KOPT-K1 (cell line): ENCODE data around the gene SLC8A2.
A peak's percentile ranks its signal among the peaks of the same experiment; 100 is the strongest.

Experiments used
- H3K27ac ChIP-seq: fragments of 200-600 bp; sonication (generic); 2 replicates; pipeline ENCODE4 v1.5.1; 2016; ENCODE audit warnings: antibody characterized with exemption, mild to moderate bottlenecking, low read depth, low read length; ENCODE audit not compliant: poor library complexity, severe bottlenecking
- H3K36me3 ChIP-seq: fragments of 200-600 bp; sonication (generic); 2 replicates; pipeline ENCODE4 v1.5.1; 2017; ENCODE audit warnings: antibody characterized with exemption, mild to moderate bottlenecking, low read length, moderate library complexity; ENCODE audit not compliant: insufficient read depth
- H3K9me3 ChIP-seq: fragments of 200-600 bp; sonication (generic); 2 replicates; pipeline ENCODE4 v1.5.1; 2017; ENCODE audit warnings: antibody characterized with exemption, low read length, mild to moderate bottlenecking; ENCODE audit not compliant: insufficient read depth, poor library complexity, severe bottlenecking

SLC8A2 gene

GRCh38 chr19:47471733-47472457 lies at the start of gene SLC8A2:
TSS of gene SLC8A2 (minus strand) at chr19:47471893. CDS start at chr19:47466403, 5,490 bp downstream.
- no peak within 1 kb of the TSS for H3K27ac ChIP-seq
- no peaks in the 10 kb centered on the region for H3K36me3 ChIP-seq
- no peaks in the 10 kb centered on the region for H3K9me3 ChIP-seq

GRCh38 chr19:47520839-47521238 lies 49.1 kb upstream of the SLC8A2 start:
- no peaks in the 10 kb centered on the region for H3K9me3 ChIP-seq

DNA sequence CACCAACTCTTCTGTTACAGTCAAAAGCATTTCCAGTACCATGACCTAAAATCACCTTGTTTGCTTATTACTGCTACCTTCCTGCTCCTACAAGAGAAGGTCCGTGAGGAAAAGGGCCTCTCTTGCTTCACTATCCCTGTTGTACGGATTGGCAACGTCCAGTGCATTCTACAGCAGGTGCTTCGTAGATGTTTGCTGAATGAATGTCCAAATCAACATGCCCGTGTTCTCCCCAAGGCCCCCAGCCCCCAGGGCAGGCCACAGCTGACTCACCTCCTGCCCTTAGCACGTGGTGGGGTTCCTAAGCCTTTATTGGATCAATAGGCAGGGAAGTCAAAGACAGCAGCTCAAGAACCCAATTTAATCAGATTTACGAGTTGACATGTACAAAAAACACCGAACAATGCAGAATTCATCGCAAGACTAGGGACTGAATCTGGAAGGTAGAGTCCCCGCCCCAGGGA lies 48.7 kb upstream of the SLC8A2 start:
- Histone ChIP-seq H3K9me3 (no peaks in the 10 kb centered on the region), H3K27ac (no peak overlapping the region), H3K36me3 (no peaks in the 10 kb centered on the region)

More at GRCh38 chr19:47520839-47521238, 49.1 kb upstream of the SLC8A2 start:
- H3K36me3 ChIP-seq: no peaks in the 10 kb centered on the region
- no peak overlapping the region for H3K27ac ChIP-seq

GRCh38 chr19:47518854-47519253 lies 47.2 kb upstream of the SLC8A2 start:
- Histone ChIP-seq H3K9me3 (no peaks in the 10 kb centered on the region), H3K36me3 (no peaks in the 10 kb centered on the region), H3K27ac (no peak overlapping the region)

DNA sequence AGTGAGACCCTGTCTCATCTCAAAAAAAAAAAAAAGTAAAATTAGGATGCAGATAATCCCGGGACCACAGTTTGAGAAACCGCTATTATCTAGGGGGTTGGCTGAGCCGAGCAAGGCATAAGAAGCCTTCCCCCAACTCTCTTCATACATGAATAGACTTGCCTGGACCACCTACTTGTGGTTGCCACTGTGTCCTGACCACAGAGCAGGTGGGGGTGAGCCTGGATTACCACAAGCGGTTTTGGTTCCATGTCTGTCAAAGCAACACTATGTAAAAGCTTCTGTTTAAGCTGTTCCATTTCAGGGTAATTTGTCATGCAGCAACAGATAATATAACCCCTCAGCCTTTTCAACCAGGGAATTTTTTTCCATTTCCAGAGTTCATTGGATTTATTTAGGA lies 46.4 kb upstream of the SLC8A2 start:
- Histone ChIP-seq H3K36me3 (no peaks in the 10 kb centered on the region), H3K27ac (no peak overlapping the region), H3K9me3 (no peaks in the 10 kb centered on the region)

DNA sequence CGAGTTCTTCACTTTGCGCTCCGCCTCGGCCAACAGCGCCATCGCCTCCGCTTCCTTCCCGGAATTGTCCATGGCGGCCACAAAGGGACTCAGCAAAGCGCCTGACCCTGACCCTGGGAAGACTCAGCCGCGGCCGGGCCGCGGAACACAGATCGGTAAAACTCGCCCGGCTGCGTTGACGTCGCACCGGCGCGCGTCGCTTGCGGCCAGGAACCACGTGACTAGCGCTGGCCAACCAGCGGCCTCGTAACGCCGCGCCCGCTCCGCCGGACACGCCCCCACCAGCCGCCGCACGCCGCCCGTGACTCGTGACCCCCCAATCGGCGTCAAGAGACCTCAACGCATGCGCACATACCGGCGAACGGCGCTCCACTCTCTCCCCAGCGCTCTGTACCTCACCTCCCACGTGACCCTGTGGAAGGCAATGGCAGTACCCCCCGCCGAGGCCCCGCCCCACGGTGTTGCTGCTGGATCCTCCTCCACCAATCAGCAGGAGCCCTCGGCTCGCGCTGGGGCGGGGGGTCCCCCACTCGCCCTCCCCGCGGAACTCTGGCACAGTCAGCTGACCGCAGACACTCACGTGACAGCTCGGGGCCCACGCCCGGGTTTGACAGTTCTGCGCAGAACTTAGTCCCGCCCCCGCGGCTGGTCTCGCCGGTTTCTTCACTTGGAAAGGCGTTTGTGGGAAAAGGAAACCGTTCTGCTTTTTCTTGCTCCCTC lies 43.3 kb upstream of the SLC8A2 start, which contains the start of gene NAPA:
NAPA (minus strand) TSS at position 195 of the 720 bp plus-strand sequence; CDS start at position 72, 123 bp downstream.
- peak within 1 kb of the TSS; percentile 84 for H3K27ac ChIP-seq
- H3K9me3 ChIP-seq: no peaks in the 10 kb centered on the region
- H3K36me3 ChIP-seq: peaks cover 6% of the 10 kb centered on the region; the same call in 1 of the 2 replicates

- no peaks in the 10 kb centered on the region for H3K9me3 ChIP-seq
- peak overlapping the region; percentile 84 for H3K27ac ChIP-seq
- peaks cover 6% of the 10 kb centered on the region; the same call in 1 of the 2 replicates for H3K36me3 ChIP-seq
Measured at GRCh38 chr19:47514151-47514868, 42.6 kb upstream of the SLC8A2 start.

DNA sequence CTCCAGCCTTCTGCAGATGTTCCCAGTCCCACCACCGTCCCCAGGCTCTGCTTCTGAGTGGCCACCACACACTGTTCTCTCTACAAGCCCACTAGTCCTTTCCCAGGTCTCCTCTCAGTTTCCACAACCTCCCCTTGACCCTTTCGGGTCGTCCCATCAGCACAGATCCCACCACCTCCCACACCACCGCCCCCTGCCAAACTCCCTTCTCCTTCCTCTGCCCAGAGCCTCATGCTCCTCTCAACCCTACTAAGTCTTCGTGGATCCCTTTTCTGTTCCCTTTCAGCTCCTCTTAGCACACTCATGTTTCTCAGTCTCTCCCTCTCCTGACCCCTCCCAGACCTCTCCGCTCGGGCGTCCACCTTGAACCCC lies 41.2 kb upstream of the SLC8A2 start:
- Histone ChIP-seq H3K27ac (no peak overlapping the region), H3K9me3 (no peaks in the 10 kb centered on the region), H3K36me3 (peaks cover 6% of the 10 kb centered on the region; the same call in 1 of the 2 replicates)

DNA sequence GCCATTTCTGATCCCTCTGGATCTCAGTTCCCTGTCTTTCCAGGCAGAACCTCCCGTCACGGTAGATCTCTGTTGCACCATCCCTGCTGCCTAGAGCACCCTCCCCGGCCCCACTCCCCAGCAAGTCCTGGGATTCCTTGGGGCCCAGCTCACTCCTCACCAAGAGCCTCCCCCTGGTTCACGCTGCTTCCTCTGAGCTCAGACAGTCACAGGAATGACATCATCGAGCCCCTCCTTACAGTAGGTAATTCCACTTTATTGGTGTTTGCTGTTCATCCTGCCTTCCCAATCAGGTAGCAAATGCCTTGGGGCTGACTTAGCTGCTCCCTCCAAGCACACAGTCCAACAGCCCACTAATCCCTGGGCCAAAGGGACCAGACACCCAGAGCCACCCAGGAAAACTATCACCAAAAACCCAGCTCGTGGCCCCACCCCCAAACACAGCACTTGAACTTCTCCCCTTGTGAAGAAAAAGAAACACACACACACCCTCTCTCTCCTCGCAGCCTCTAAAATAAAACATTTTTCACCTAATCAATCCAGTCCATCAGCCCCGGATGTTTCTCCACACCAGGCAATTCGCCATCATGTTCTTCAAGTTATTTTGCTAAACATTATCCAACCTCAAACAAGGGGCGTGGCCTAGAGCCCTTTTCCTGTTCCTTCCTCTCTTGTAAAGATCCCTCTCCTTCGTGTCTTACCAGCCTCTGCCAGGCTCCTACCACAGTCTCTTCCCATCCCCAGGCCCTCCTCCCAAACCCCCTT lies 40.7 kb upstream of the SLC8A2 start:
- Histone ChIP-seq H3K27ac (no peak overlapping the region), H3K36me3 (peaks cover 6% of the 10 kb centered on the region; the same call in 1 of the 2 replicates)

GRCh38 chr19:47511681-47512080 lies 40.0 kb upstream of the SLC8A2 start:
- Histone ChIP-seq H3K9me3 (no peaks in the 10 kb centered on the region), H3K36me3 (peaks cover 9% of the 10 kb centered on the region; the same call in 1 of the 2 replicates), H3K27ac (no peak overlapping the region)

More for the DNA sequence above, 40.7 kb upstream of the SLC8A2 start:
- H3K9me3 ChIP-seq: no peaks in the 10 kb centered on the region

- Histone ChIP-seq H3K9me3 (no peaks in the 10 kb centered on the region), H3K27ac (no peak overlapping the region), H3K36me3 (peaks cover 15% of the 10 kb centered on the region; the same call in 1 of the 2 replicates)
Measured at GRCh38 chr19:47511128-47511517, 39.4 kb upstream of the SLC8A2 start.

GRCh38 chr19:47510516-47511127 lies 38.9 kb upstream of the SLC8A2 start:
- no peak overlapping the region for H3K27ac ChIP-seq
- no peaks in the 10 kb centered on the region for H3K9me3 ChIP-seq
- H3K36me3 ChIP-seq: peaks cover 16% of the 10 kb centered on the region; the same call in 1 of the 2 replicates

DNA sequence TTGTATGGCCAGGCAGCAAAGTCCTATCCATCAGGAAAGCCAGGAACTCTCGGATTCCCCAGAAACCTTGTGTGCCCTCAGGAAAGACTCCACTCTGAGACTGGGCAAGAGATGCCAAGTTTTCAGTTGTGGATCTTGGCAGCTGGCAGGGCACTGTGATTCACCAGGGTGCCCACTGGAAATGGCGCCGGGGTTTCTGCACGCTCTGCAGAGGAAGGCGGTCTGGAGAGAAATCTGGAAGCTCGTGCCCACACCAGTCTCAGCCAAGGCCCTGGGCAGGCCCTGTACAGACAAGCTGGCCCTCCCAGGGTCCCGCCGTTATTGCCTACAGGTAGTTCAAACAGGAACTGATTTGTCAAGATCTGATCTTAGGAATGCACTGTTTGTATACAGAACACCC lies 38.3 kb upstream of the SLC8A2 start:
- Histone ChIP-seq H3K36me3 (peaks cover 23% of the 10 kb centered on the region; the same call in 1 of the 2 replicates), H3K27ac (no peak overlapping the region), H3K9me3 (no peaks in the 10 kb centered on the region)
